ENCODE results near the gene CEP85. TPM values are rescaled to one million over a fixed set of nuclear protein-coding genes. Genes with fewer than 3 reads are reported as not detected.

The CEP85 gene
- total RNA-seq, 4 donors from 2014 or later: 1.8 to 14.0 (median 5.3) TPM

DNA sequence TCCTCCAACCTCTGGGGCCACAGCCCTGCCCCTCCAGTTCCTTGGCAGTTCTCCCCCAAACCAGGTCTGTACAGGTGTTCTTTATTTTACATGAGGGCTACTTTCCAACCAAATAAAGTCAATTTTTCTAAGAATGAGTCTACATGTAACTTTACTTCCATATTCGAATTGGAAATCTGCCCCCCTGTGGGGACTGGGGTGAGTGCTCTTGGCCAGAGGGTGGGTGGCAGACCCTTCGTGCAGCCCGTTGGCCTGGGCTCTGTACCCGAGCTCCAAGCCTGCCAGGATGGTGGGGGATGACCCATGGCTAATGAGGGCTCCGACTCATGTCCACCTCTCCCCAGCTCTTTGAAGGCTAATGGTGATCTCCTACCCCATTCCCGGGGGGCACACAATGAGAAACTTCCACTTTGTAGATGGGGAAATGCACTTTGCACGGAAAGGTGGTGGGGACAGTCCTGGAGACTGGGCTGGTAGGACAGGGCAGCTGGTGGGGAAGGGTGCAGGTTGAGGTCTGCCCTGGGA, 44.2 kb upstream of the CEP85 start:
- intact Hi-C loops (cut with DNase I; ENCODE audit: low total_unique reads): no loop called here
- Histone ChIP-seq H3K9me3 (no peaks in the 10 kb centered on the region), H3K27ac (no peak overlapping the region), H3K27me3 (no peaks in the 10 kb centered on the region), H3K4me3 (no peak overlapping the region), H3K4me1 (no peaks in the 10 kb centered on the region), H3K36me3 (no peaks in the 10 kb centered on the region)
- TF ChIP-seq CTCF (IDR thresholded peaks at IDR 0.05) (no peak), POLR2A (IDR thresholded peaks at IDR 0.05) (no peak)
- no peak for DNase-seq

DNA sequence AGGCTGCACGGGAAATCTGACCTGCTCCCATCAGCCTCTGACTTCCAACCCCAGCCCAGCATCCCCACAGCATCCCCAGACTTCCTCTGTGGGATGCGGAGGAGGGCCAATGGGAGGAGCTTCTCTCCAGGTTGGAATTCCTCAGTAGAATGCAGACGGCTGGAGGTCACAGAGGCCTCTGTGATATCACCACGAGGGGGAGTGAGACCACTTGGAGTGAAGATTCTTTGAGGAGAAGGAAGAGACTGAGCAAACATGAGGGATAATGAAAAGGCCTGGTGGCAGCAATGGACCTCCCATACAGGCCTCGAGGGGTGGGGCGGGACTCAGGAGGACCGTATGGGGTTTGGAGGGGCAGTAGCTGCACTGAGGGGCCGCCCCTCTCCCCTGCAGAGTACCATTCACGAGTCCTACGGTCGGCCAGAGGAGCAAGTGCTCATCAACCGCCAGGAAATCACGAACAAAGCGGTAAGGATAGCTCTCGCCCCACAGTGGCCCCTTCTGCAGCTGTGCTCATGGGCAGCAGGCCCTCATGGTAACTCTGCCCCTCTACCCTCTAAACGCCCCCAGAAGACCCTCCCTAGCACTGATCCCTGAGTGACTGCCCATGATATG, 43.5 kb upstream of the CEP85 start, which contains the start of gene CATSPER4:
Gene CATSPER4, plus strand, starts transcription at position 230 of the 615 bp plus-strand sequence. Its CDS starts 26 bp downstream, at position 256.
- intact Hi-C loops (cut with DNase I; ENCODE audit: low total_unique reads): no loop called here
- no peak for TF ChIP-seq POLR2A (IDR thresholded peaks at IDR 0.05)
- no peak for TF ChIP-seq CTCF (IDR thresholded peaks at IDR 0.05)
- Histone ChIP-seq H3K27ac (no peak within 1 kb of the TSS), H3K4me1 (no peaks in the 10 kb centered on the region), H3K4me3 (no peak within 1 kb of the TSS), H3K9me3 (no peaks in the 10 kb centered on the region), H3K27me3 (no peaks in the 10 kb centered on the region), H3K36me3 (no peaks in the 10 kb centered on the region)
- no peak for DNase-seq

DNA sequence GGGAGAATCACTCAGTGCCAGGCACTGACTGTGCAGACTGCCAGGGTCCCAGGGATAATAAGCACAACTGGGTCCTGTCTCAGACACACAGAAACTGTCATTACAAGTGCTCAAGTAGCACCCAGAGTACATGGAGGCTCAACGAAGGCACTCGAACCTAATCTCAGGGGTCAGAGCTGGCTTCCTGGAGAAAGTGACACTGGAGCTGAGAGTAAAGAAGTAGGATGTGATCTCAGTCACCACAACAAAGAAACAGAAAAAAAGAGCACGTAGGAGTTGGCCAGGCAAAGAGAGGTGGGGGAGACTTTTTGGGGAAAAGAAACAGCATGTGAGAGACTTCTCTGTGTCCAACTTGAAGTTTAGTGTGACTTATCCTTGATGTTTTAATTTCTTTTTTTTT, 42.3 kb upstream of the CEP85 start:
- H3K27ac ChIP-seq: no peak overlapping the region
- no peak overlapping the region for H3K4me3 ChIP-seq
- no peaks in the 10 kb centered on the region for H3K4me1 ChIP-seq
- no peaks in the 10 kb centered on the region for H3K27me3 ChIP-seq
- intact Hi-C loops (cut with DNase I; ENCODE audit: low total_unique reads): no loop called here
- H3K36me3 ChIP-seq: no peaks in the 10 kb centered on the region
- no peak for DNase-seq
- H3K9me3 ChIP-seq: no peaks in the 10 kb centered on the region
- TF ChIP-seq POLR2A (IDR thresholded peaks at IDR 0.05) (no peak), CTCF (IDR thresholded peaks at IDR 0.05) (no peak)

GRCh38 chr1:26195805-26196204, 38.2 kb upstream of the CEP85 start:
- intact Hi-C loops (cut with DNase I; ENCODE audit: low total_unique reads): no loop called here
- Histone ChIP-seq H3K27ac (no peak overlapping the region), H3K4me3 (no peak overlapping the region), H3K9me3 (no peaks in the 10 kb centered on the region), H3K36me3 (no peaks in the 10 kb centered on the region), H3K4me1 (no peaks in the 10 kb centered on the region), H3K27me3 (no peaks in the 10 kb centered on the region)
- no peak for TF ChIP-seq CTCF (IDR thresholded peaks at IDR 0.05)
- TF ChIP-seq POLR2A (IDR thresholded peaks at IDR 0.05): no peak
- DNase-seq: no peak

DNA sequence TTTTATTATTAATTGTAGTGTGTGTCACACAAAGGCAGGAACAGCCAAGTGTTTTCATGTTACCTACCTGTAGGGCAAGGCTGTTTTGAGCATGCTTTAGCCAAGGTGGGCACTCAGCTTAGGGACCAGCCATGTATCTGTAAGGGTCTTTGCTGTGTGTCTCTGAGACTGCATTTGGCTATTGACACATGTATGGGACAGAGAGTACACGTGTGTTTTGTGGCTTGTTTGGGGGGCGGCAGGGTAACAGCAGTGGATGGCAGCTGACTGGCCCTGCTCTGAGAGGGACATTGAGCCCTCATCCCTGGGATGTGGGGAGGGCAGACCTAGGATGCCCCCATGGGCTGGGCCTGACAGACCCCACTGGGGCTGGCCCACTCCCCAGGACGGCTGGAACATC, 36.7 kb upstream of the CEP85 start:
- no peaks in the 10 kb centered on the region for H3K27me3 ChIP-seq
- H3K4me3 ChIP-seq: no peak overlapping the region
- no peaks in the 10 kb centered on the region for H3K9me3 ChIP-seq
- intact Hi-C loops (cut with DNase I; ENCODE audit: low total_unique reads): no loop called here
- DNase-seq: no peak
- no peak for TF ChIP-seq CTCF (IDR thresholded peaks at IDR 0.05)
- TF ChIP-seq POLR2A (IDR thresholded peaks at IDR 0.05): no peak
- no peaks in the 10 kb centered on the region for H3K36me3 ChIP-seq
- no peak overlapping the region for H3K27ac ChIP-seq
- H3K4me1 ChIP-seq: no peaks in the 10 kb centered on the region
